Measurements from ENCODE around the gene AGTPBP1.

Gene AGTPBP1

DNA sequence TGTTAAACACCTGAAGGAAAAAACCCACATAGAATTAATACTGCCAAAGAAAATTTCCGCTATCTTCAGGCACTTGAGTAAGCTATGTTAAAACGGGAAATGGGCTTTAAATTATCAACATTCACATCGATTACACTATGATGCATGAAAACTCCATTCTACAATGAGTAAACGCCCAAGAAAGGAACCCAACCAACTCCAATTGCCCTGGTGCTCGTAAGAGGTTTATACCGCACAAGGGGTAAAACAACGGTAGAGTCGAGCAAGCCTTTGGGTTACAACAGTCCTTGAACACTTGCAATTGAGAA is 1.0 kb downstream of the AGTPBP1 start:
- Histone ChIP-seq H3K27ac (peak overlapping the region; percentile 92), H3K4me3 (ENCODE audit: low read depth in 1 of 2, low read length in 1 of 2) (peak overlapping the region; percentile 85 to 100), H3K27me3 (peaks cover 15% of the 10 kb centered on the region), H3K9me3 (no peaks in the 10 kb centered on the region), H3K36me3 (no peaks in the 10 kb centered on the region), H3K4me1 (ENCODE audit: control insufficient read depth in 1 of 2, insufficient read depth in 1 of 2, low read depth in 1 of 2, low read length in 1 of 2) (peaks cover 61 to 63% of the 10 kb centered on the region in 2 experiments)
- no peak for TF ChIP-seq CTCF (IDR thresholded peaks at IDR 0.05)

DNA sequence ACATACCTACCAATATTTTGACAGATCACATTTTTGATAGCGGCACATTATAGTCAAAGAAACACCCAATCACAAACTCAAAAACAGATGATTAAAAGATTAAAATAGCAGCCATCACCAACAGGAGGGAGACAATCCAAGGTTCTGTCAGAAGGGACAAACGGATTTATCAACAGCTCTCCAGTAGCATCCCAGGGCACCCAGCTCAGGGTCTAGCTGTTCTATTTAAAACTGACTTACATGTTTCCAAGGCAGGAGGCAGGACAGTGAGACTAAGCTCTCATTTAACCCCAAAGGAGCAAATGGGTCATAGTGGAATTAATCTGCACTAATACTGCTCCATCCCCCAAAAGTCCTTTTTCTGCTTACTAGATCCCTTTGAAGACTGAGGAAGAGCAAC is 3.2 kb downstream of the AGTPBP1 start:
- peaks cover 82% of the 10 kb centered on the region in 2 experiments for H3K4me1 ChIP-seq (ENCODE audit: control insufficient read depth in 1 of 2, insufficient read depth in 1 of 2, low read depth in 1 of 2, low read length in 1 of 2)
- TF ChIP-seq CTCF (IDR thresholded peaks at IDR 0.05) = no peak
- no peaks in the 10 kb centered on the region for H3K27me3 ChIP-seq
- H3K4me3 ChIP-seq (ENCODE audit: low read depth in 1 of 2, low read length in 1 of 2) = peak overlapping the region; percentile 85 to 100
- no peaks in the 10 kb centered on the region for H3K36me3 ChIP-seq
- H3K9me3 ChIP-seq = no peaks in the 10 kb centered on the region
- peak overlapping the region; percentile 92 for H3K27ac ChIP-seq

DNA sequence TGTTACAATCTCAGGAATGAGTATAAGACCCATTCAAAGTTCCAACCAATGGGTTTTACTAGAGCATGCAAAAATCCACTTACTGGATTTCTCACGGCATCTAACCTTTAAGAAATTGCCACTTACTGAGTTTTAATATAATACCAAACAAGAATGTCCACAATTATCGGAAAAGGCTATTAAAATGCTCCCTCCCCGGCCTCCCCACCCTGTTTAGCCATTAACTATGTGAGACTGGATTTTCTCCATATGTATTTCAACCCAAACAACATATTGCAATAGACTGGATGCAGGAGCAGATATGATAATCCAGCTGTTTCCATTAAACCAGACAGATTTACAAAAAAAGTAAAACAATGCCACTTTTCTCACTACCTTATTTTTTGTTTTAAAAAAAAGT is 4.1 kb downstream of the AGTPBP1 start:
- Histone ChIP-seq H3K27ac (peak overlapping the region; percentile 92), H3K27me3 (no peaks in the 10 kb centered on the region), H3K4me1 (ENCODE audit: control insufficient read depth in 1 of 2, insufficient read depth in 1 of 2, low read depth in 1 of 2, low read length in 1 of 2) (peaks cover 81 to 82% of the 10 kb centered on the region in 2 experiments), H3K9me3 (no peaks in the 10 kb centered on the region), H3K4me3 (ENCODE audit: low read depth in 1 of 2, low read length in 1 of 2) (peak overlapping the region in 1 of 2 experiments; percentile 100), H3K36me3 (no peaks in the 10 kb centered on the region)
- no peak for TF ChIP-seq CTCF (IDR thresholded peaks at IDR 0.05)

- peak overlapping the region; percentile 88 for H3K27ac ChIP-seq
- no peaks in the 10 kb centered on the region for H3K36me3 ChIP-seq
- H3K9me3 ChIP-seq = no peaks in the 10 kb centered on the region
- peaks cover 98 to 99% of the 10 kb centered on the region in 2 experiments for H3K4me1 ChIP-seq (ENCODE audit: control insufficient read depth in 1 of 2, insufficient read depth in 1 of 2, low read depth in 1 of 2, low read length in 1 of 2)
- H3K4me3 ChIP-seq (ENCODE audit: low read depth in 1 of 2, low read length in 1 of 2) = peak overlapping the region; percentile 28 to 37
- H3K27me3 ChIP-seq = no peaks in the 10 kb centered on the region
- no peak for TF ChIP-seq CTCF (IDR thresholded peaks at IDR 0.05)
Observed at GRCh38 chr9:85730916-85731630, 10.7 kb downstream of the AGTPBP1 start.

GRCh38 chr9:85729882-85730281 is 11.9 kb downstream of the AGTPBP1 start:
- no peak for TF ChIP-seq CTCF (IDR thresholded peaks at IDR 0.05)
- no peaks in the 10 kb centered on the region for H3K9me3 ChIP-seq
- no peaks in the 10 kb centered on the region for H3K36me3 ChIP-seq
- peak overlapping the region; percentile 88 for H3K27ac ChIP-seq
- H3K4me3 ChIP-seq (ENCODE audit: low read depth in 1 of 2, low read length in 1 of 2) = peak overlapping the region; percentile 28 to 37
- H3K27me3 ChIP-seq = no peaks in the 10 kb centered on the region
- peaks cover 97 to 99% of the 10 kb centered on the region in 2 experiments for H3K4me1 ChIP-seq (ENCODE audit: control insufficient read depth in 1 of 2, insufficient read depth in 1 of 2, low read depth in 1 of 2, low read length in 1 of 2)
